GM23338 (cell line): ENCODE measurements around the gene RIC8A. TPM values are rescaled to one million over a fixed set of nuclear protein-coding genes. Genes with fewer than 3 reads are reported as not detected.

Experiments
- ATAC-seq: fragments of 200-7000 bp; cut with Tn5 transposase; 3 replicates; pipeline ENCODE4 v1.9.1; 2020
- DNase-seq: peaks from one replicate; pipeline ENCODE4 v3.0.0-alpha.2; 2015; ENCODE audit warnings: low spot score
- H2AFZ ChIP-seq: fragments of 200-600 bp; sonication (generic); 2 replicates; pipeline ENCODE4 v1.8.0; 2016; ENCODE audit warnings: antibody characterized with exemption, mild to moderate bottlenecking, moderate library complexity
- H3F3A ChIP-seq: fragments of 200-600 bp; sonication (generic); replicated peaks from 2 replicates; pipeline ENCODE4 v1.8.0; 2017; ENCODE audit warnings: antibody characterized with exemption, mixed run types, low read depth
- H3K27ac ChIP-seq: fragments of 200-600 bp; sonication (generic); 2 replicates; pipeline ENCODE4 v1.6.1; 2016; ENCODE audit warnings: low read depth
- H3K27me3 ChIP-seq: fragments of 200-600 bp; sonication (generic); 2 replicates; pipeline ENCODE4 v1.8.0; 2016; ENCODE audit warnings: mild to moderate bottlenecking, mixed run types, moderate library complexity; ENCODE audit not compliant: insufficient read depth
- H3K36me3 ChIP-seq: fragments of 200-600 bp; sonication (generic); 2 replicates; pipeline ENCODE4 v1.8.0; 2016; ENCODE audit warnings: mild to moderate bottlenecking; ENCODE audit not compliant: insufficient read depth
- H3K4me1 ChIP-seq: fragments of 200-600 bp; sonication (generic); 2 replicates; pipeline ENCODE4 v1.8.0; 2016; ENCODE audit warnings: mild to moderate bottlenecking, moderate library complexity; ENCODE audit not compliant: insufficient read depth
- H3K4me2 ChIP-seq: fragments of 200-600 bp; sonication (generic); 2 replicates; pipeline ENCODE4 v1.7.1; 2017; ENCODE audit warnings: mixed run types
- H3K4me3 ChIP-seq: fragments of 200-600 bp; sonication (generic); 2 replicates; pipeline ENCODE4 v1.6.1; 2016; ENCODE audit warnings: mixed run types
- H3K79me2 ChIP-seq: fragments of 200-600 bp; sonication (generic); replicated peaks from 2 replicates; pipeline ENCODE4 v1.8.0; 2017; ENCODE audit warnings: mild to moderate bottlenecking; ENCODE audit not compliant: insufficient read depth
- H3K9me2 ChIP-seq: fragments of 200-600 bp; sonication (generic); 2 replicates; pipeline ENCODE4 v1.8.0; 2017; ENCODE audit not compliant: insufficient read depth
- H4K20me1 ChIP-seq: fragments of 200-600 bp; sonication (generic); replicated peaks from 2 replicates; pipeline ENCODE4 v1.8.0; 2017; ENCODE audit warnings: mild to moderate bottlenecking; ENCODE audit not compliant: insufficient read depth
- H3K27ac Mint-ChIP-seq: 2 replicates; pipeline ENCODE4 v1.8.0; 2020; ENCODE audit warnings: inconsistent platforms, mild to moderate bottlenecking, moderate library complexity, mixed read lengths
- H3K27me3 Mint-ChIP-seq: 3 replicates; pipeline ENCODE4 v1.8.0; 2022; ENCODE audit warnings: low read depth, mild to moderate bottlenecking, moderate library complexity, mixed read lengths, inconsistent platforms; ENCODE audit not compliant: insufficient read depth, poor library complexity
- H3K36me3 Mint-ChIP-seq: 3 replicates; pipeline ENCODE4 v1.8.0; 2021; ENCODE audit warnings: low read depth, mild to moderate bottlenecking, inconsistent platforms, moderate library complexity, mixed read lengths
- H3K4me1 Mint-ChIP-seq: 3 replicates; pipeline ENCODE4 v1.8.0; 2020; ENCODE audit warnings: mild to moderate bottlenecking, inconsistent platforms, mixed read lengths
- H3K4me3 Mint-ChIP-seq: 3 replicates; pipeline ENCODE4 v1.8.0; 2021; ENCODE audit warnings: moderate library complexity, mild to moderate bottlenecking, inconsistent platforms, mixed read lengths
- H3K9me3 Mint-ChIP-seq: 3 replicates; pipeline ENCODE4 v1.8.0; 2020; ENCODE audit warnings: moderate library complexity, mild to moderate bottlenecking, inconsistent platforms, mixed read lengths
- CTCF ChIP-seq, 2 experiments: fragments of 200-600 bp in 1 of 2; sonication (generic) in 1 of 2; conservative IDR thresholded peaks; 2 replicates each; pipeline versions ENCODE4 v1.5.1 to v1.6.1; 2016 to 2017; ENCODE audit warnings: antibody characterized with exemption in 2 of 2, low read depth in 2 of 2, mild to moderate bottlenecking in 2 of 2, moderate library complexity in 1 of 2
- EZH2 ChIP-seq: fragments of 200-600 bp; sonication (generic); IDR thresholded peaks from one replicate; pipeline ENCODE4 v1.8.0; 2017; ENCODE audit warnings: antibody characterized with exemption, mild to moderate bottlenecking, low read depth; ENCODE audit not compliant: unreplicated experiment
- POLR2AphosphoS5 ChIP-seq: IDR thresholded peaks from 2 replicates; pipeline ENCODE4 v1.6.1; 2016; ENCODE audit warnings: antibody characterized with exemption, low read depth
- STAT1 ChIP-seq: IDR thresholded peaks from one replicate; pipeline ENCODE4 v1.6.1; 2016; ENCODE audit warnings: antibody characterized with exemption; ENCODE audit not compliant: unreplicated experiment
- ZNF114 ChIP-seq: fragments of 250-450 bp; sonication (Bioruptor Pico); IDR thresholded peaks from 2 replicates; pipeline ENCODE4 v1.5.0; 2020; ENCODE audit warnings: mild to moderate bottlenecking, moderate library complexity
- ZNF462 ChIP-seq: fragments of 250-450 bp; sonication (Bioruptor Pico); IDR thresholded peaks from 2 replicates; pipeline ENCODE4 v1.5.0; 2020; ENCODE audit warnings: mild to moderate bottlenecking, moderate library complexity
- polyA plus RNA-seq: library from polyadenylated mRNA; unstranded; fragments of >200 nt; fragmentation: Nextera tagmentation; extraction: Ambion mirVana; gene quantifications from 2 replicates; pipeline ENCODE4 v1.2.1, GENCODE V29; 2016
- total RNA-seq: library from RNA; depleted of rRNA; stranded (reverse); fragments of >200 nt; shearing (Covaris generic); gene quantifications from 2 replicates; pipeline ENCODE4 v1.2.3, GENCODE V29; 2014

RIC8A gene
- total and polyA plus RNA-seq, 2 experiments from 2014 or later: 23.6 to 81.3 TPM

- Histone ChIP-seq H2AFZ (no peak overlapping the region), H3K27ac (no peak overlapping the region), H3K27me3 (no peaks in the 10 kb centered on the region), H3K4me3 (no peak overlapping the region), H3K4me2 (no peak overlapping the region), H3K36me3 (no peaks in the 10 kb centered on the region), H3K79me2 (no peaks in the 10 kb centered on the region), H3K4me1 (no peaks in the 10 kb centered on the region), H3F3A (no peaks in the 10 kb centered on the region), H4K20me1 (no peaks in the 10 kb centered on the region), H3K9me2 (no peaks in the 10 kb centered on the region)
- DNase-seq: no peak
- Mint-ChIP-seq H3K36me3 (peaks cover 9% of the 10 kb centered on the region; the same call in 1 of the 3 replicates), H3K9me3 (no peaks in the 10 kb centered on the region), H3K27ac (no peak overlapping the region), H3K27me3 (peaks cover 17% of the 10 kb centered on the region), H3K4me1 (no peaks in the 10 kb centered on the region), H3K4me3 (no peak overlapping the region)
- ATAC-seq: no peak
- TF ChIP-seq ZNF114 (no peak), EZH2 (no peak), ZNF462 (CRISPR knock-in tag) (no peak), CTCF (conservative IDR thresholded peaks at IDR 0.05; ENCODE audit: low read depth in 2 of 2) (no peak), POLR2AphosphoS5 (no peak), STAT1 (no peak)
Observed at GRCh38 chr11:221998-222789, 14.7 kb downstream of the RIC8A start.
